Adrenal gland (tissue), 12 donors: ENCODE results near the gene COL3A1. TPM values are rescaled to one million over a fixed set of nuclear protein-coding genes. Genes with fewer than 3 reads are reported as not detected.

Experiments used
- DNase-seq, 7 donors: peaks; one replicate each; pipeline ENCODE4 v3.0.0-alpha.2; 2019 to 2020
- H3K27ac ChIP-seq, 5 donors: fragments of 200-600 bp; sonication (generic) in 4 of 5; 1 replicate in 3 of 5; 2 replicates in 2 of 5; pipeline versions ENCODE4 v1.5.1 to v1.8.0; 2016 to 2020; ENCODE audit warnings: mild to moderate bottlenecking in 1 of 5
- H3K27me3 ChIP-seq: fragments of 200-600 bp; 2 replicates; pipeline ENCODE4 v1.8.0; 2021
- H3K36me3 ChIP-seq, 2 donors: fragments of 200-600 bp; replicated peaks in 1 of 2; 1 replicate in 1 of 2; 2 replicates in 1 of 2; pipeline versions ENCODE4 v1.5.1 to v1.8.0; 2018 to 2022
- H3K4me1 ChIP-seq, 2 donors: fragments of 200-600 bp; replicated peaks in 1 of 2; 1 replicate in 1 of 2; 2 replicates in 1 of 2; pipeline versions ENCODE4 v1.5.1 to v1.8.0; 2018 to 2021
- H3K4me3 ChIP-seq, 4 donors: fragments of 200-600 bp; sonication (generic) in 3 of 4; one replicate each; pipeline ENCODE4 v1.5.1; 2016 to 2018
- H3K9me3 ChIP-seq, 3 donors: fragments of 200-600 bp; sonication (generic) in 1 of 3; replicated peaks in 1 of 3; 1 replicate in 2 of 3; 2 replicates in 1 of 3; pipeline versions ENCODE4 v1.5.1 to v1.8.0; 2016 to 2021
- POLR2A ChIP-seq, 2 donors: fragments of 450-650 bp; IDR thresholded peaks; one replicate each; pipeline ENCODE4 v1.6.1; 2017; ENCODE audit warnings: antibody characterized with exemption in 2 of 2, mild to moderate bottlenecking in 2 of 2, moderate library complexity in 1 of 2
- WGBS, 4 donors: extraction: QIAGEN DNeasy Blood & Tissue Kit in 2 of 4; methylation state at CpG; one replicate each; pipeline versions ENCODE4 v1.1.5 to v1.1.7; 2013 to 2017; 5-methylcytosine and 5-hydroxymethylcytosine counted together
- intact Hi-C, 2 donors: fragments of 100-400 bp; cut with DNase I; formaldehyde crosslinking; loops; one replicate each; pipeline versions ENCODE4 v1.14.1 to v1.15.0; 2022 to 2023
- polyA plus RNA-seq, 3 donors: library from polyadenylated mRNA; stranded (reverse); fragments of 200-250 nt in 2 of 3; fragments of 350-450 nt in 1 of 3; fragmentation: Illumina TruSeq in 1 of 3; extraction: RNeasy Lipid Tissue Mini Kit (QIAGEN cat#74804) in 1 of 3; gene quantifications; one replicate each; pipeline ENCODE4 v1.2.3, GENCODE V29; 2013 to 2014
- total RNA-seq, 9 donors: library from RNA; depleted of rRNA in 4 of 9; stranded (reverse); fragments of >200 nt in 4 of 9; fragments of 120-200 nt in 1 of 9; fragmentation: NEBNext Ultra II Directional in 1 of 9; extraction: Animal tissue kit (Norgen Biotek cat#: 25700) in 1 of 9; gene quantifications; one replicate each; pipeline versions ENCODE4 v1.1.0 to v1.2.4, GENCODE V29; 2013 to 2023
- TF ChIP-seq, protein P1 (sequence below), 6 experiments: fragments of 450-650 bp in 4 of 6; fragments of 200-600 bp in 2 of 6; sonication (generic) in 1 of 6; IDR thresholded peaks; 1 replicate in 5 of 6; 2 replicates in 1 of 6; pipeline versions ENCODE4 v1.5.1 to v1.8.0; 2016 to 2021; ENCODE audit warnings: antibody characterized with exemption in 6 of 6, mild to moderate bottlenecking in 2 of 6, moderate library complexity in 1 of 6
- donor health status: healthy with polysubstance abuse.
- donor health status: Bipolar disorder and iron deficiency.
- donor health status: DM: yes; HTN: yes; CAD: no.
- donor health status: DM: no; HTN: no; CAD: no.
- donor health status: DM: no; HTN: no; CAD: no.
- donor health status: DM: yes; HTN: yes; CAD: no.

Gene COL3A1
- total and polyA plus RNA-seq, 12 donors, result 48.4 to 465 (median 173) TPM

- H3K9me3 ChIP-seq, result no peaks in the 10 kb centered on the region
- H3K27ac ChIP-seq, result no peak overlapping the region
- no peaks in the 10 kb centered on the region for H3K36me3 ChIP-seq
- TF ChIP-seq, protein P1, sequence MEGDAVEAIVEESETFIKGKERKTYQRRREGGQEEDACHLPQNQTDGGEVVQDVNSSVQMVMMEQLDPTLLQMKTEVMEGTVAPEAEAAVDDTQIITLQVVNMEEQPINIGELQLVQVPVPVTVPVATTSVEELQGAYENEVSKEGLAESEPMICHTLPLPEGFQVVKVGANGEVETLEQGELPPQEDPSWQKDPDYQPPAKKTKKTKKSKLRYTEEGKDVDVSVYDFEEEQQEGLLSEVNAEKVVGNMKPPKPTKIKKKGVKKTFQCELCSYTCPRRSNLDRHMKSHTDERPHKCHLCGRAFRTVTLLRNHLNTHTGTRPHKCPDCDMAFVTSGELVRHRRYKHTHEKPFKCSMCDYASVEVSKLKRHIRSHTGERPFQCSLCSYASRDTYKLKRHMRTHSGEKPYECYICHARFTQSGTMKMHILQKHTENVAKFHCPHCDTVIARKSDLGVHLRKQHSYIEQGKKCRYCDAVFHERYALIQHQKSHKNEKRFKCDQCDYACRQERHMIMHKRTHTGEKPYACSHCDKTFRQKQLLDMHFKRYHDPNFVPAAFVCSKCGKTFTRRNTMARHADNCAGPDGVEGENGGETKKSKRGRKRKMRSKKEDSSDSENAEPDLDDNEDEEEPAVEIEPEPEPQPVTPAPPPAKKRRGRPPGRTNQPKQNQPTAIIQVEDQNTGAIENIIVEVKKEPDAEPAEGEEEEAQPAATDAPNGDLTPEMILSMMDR (IDR thresholded peaks at IDR 0.05), result no peak
- no peak for TF ChIP-seq POLR2A (IDR thresholded peaks at IDR 0.05)
- H3K4me1 ChIP-seq, result no peaks in the 10 kb centered on the region
- DNase-seq, result no peak
- no peak overlapping the region for H3K4me3 ChIP-seq
- intact Hi-C loops, result no loop called here
- WGBS, 4 donors, result 63 to 71% (median 67%) methylated on average over 3 of the region's 3 CpGs
- no peaks in the 10 kb centered on the region for H3K27me3 ChIP-seq
Measured at GRCh38 chr2:188963741-188964140, 10.4 kb upstream of the COL3A1 start.

DNA sequence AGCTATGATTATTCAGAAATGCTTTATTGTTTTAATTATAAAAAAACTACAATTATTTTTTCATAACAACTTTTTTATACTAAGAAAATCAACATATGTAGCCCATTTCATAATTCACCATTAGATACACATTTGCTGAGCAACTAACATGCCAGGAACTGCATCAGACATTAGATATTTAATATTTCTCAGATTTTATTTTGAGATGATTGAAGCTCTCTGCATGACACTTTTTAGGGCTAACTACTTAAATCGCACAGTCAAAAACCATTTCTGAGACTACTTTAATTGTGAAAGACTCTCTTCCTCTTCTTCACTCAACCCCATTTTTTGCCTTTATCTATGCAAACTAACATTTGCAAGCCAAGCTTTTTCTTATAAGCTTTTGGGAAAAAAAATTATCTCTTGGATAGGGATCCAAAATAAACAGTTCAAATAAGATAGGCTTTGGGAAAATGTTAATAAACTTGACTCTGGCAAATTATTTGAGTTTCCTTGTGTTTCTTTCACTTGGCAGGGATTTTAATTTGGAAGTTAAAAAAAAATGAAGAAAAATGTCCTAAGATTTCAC lies 9.1 kb upstream of the COL3A1 start:
- H3K9me3 ChIP-seq, result no peaks in the 10 kb centered on the region
- H3K27ac ChIP-seq, result no peak overlapping the region
- TF ChIP-seq POLR2A (IDR thresholded peaks at IDR 0.05), result no peak
- TF ChIP-seq, protein P1 (IDR thresholded peaks at IDR 0.05), result no peak
- no peak for DNase-seq
- no peaks in the 10 kb centered on the region for H3K4me1 ChIP-seq
- intact Hi-C loops, result no loop called here
- no peak overlapping the region for H3K4me3 ChIP-seq
- no peaks in the 10 kb centered on the region for H3K27me3 ChIP-seq
- 56 to 77% (median 62%) methylated on average over 1 of the region's 1 CpG for WGBS, 4 donors
- H3K36me3 ChIP-seq, result no peaks in the 10 kb centered on the region

GRCh38 chr2:188965563-188965962 lies 8.6 kb upstream of the COL3A1 start:
- TF ChIP-seq, protein P1 (IDR thresholded peaks at IDR 0.05), result no peak
- TF ChIP-seq POLR2A (IDR thresholded peaks at IDR 0.05), result no peak
- H3K4me3 ChIP-seq, result no peak overlapping the region
- H3K27ac ChIP-seq, result no peak overlapping the region
- no peaks in the 10 kb centered on the region for H3K36me3 ChIP-seq
- H3K27me3 ChIP-seq, result no peaks in the 10 kb centered on the region
- DNase-seq, result no peak
- no peaks in the 10 kb centered on the region for H3K9me3 ChIP-seq
- intact Hi-C loops, result no loop called here
- no peaks in the 10 kb centered on the region for H3K4me1 ChIP-seq
- WGBS, 4 donors, result 58 to 74% (median 73%) methylated on average over 2 of the region's 2 CpGs

GRCh38 chr2:188966079-188966571 lies 8.0 kb upstream of the COL3A1 start:
- DNase-seq, result no peak
- Histone ChIP-seq H3K27me3 (no peaks in the 10 kb centered on the region), H3K9me3 (no peaks in the 10 kb centered on the region), H3K4me1 (no peaks in the 10 kb centered on the region), H3K27ac (no peak overlapping the region), H3K36me3 (no peaks in the 10 kb centered on the region), H3K4me3 (no peak overlapping the region)
- WGBS, 4 donors, result 61 to 68% (median 64%) methylated on average over 4 of the region's 4 CpGs
- TF ChIP-seq, protein P1 (IDR thresholded peaks at IDR 0.05), result no peak
- no peak for TF ChIP-seq POLR2A (IDR thresholded peaks at IDR 0.05)
- intact Hi-C loops, result no loop called here
